ENCODE results near the gene TAF8. TPM values are rescaled to one million over a fixed set of nuclear protein-coding genes. Genes with fewer than 3 reads are reported as not detected.
A peak's percentile ranks its signal among the peaks of the same experiment; 100 is the strongest.

The TAF8 gene
- polyA plus RNA-seq, 3 donors: 13.1 to 24.7 (median 16.6) TPM

DNA sequence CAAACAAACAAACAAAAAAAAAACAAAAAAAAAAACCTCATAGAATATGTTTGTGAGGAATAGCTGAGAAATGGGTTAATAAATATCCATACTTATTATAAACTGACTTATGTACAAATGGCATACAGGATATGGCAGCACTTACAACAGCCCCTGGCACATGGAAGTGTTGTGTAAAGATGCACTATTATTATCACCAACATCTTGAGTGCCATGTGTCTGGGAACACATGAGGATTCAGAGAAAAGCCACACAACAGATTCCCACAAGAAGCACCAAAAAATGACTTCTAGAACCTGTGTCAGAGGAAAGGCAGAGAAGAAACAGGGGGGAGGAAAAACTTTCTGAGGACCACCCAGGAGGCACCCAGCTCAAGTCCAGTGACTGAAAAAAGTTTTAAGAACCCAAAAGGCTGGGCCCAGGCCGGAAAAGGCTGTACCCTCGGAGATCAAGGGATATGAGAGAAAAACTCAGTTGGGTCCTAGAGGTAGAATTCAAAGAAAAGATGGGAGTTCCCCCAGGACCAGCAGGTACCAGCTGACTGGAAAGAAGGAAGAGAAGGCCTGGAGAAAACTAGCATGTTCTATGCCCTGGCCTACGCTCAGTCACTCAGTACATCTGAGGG lies 9.4 kb upstream of the TAF8 start:
- H3K27me3 ChIP-seq (ENCODE audit: control insufficient read depth in 2 of 2, insufficient read depth in 2 of 2, low read length in 2 of 2): no peaks in the 10 kb centered on the region
- DNase-seq: no peak
- H3K9ac ChIP-seq (ENCODE audit: insufficient read depth, low read length, poor library complexity, severe bottlenecking): no peak overlapping the region
- Mint-ChIP-seq H3K4me3 (no peak overlapping the region), H3K27ac (no peak overlapping the region), H3K27me3 (ENCODE audit: low read depth in 3 of 3) (no peaks in the 10 kb centered on the region), H3K36me3 (peaks cover 0 to 3% of the 10 kb centered on the region in 2 donors), H3K9me3 (no peaks in the 10 kb centered on the region), H3K4me1 (peaks cover 53% of the 10 kb centered on the region)
- no peak overlapping the region for H3K4me2 ChIP-seq (replicated peaks; ENCODE audit: extremely low read depth, low read length, poor library complexity, severe bottlenecking)
- peaks cover 17% of the 10 kb centered on the region for H4K20me1 ChIP-seq (ENCODE audit: insufficient read depth, low read length)
- no peaks in the 10 kb centered on the region for H3K36me3 ChIP-seq (replicated peaks in 1 of 2; ENCODE audit: control insufficient read depth in 1 of 2, insufficient read depth in 2 of 2, low read length in 2 of 2)
- no peak overlapping the region for H3K27ac ChIP-seq (ENCODE audit: low read depth in 1 of 2, low read length in 2 of 2)
- intact Hi-C loops (cut with micrococcal nuclease): loop anchor here (5.0 kb wide), 3 partner anchors 104 to 259 kb away; partner anchors contain the start of gene PRICKLE4 (in 1 of the 2)
- H3K4me1 ChIP-seq (ENCODE audit: control insufficient read depth in 1 of 2, insufficient read depth in 2 of 2, low read length in 2 of 2): peaks cover 39 to 45% of the 10 kb centered on the region in 2 donors
- H3K79me2 ChIP-seq (ENCODE audit: insufficient read depth, low read length): no peaks in the 10 kb centered on the region
- TF ChIP-seq, protein P1, sequence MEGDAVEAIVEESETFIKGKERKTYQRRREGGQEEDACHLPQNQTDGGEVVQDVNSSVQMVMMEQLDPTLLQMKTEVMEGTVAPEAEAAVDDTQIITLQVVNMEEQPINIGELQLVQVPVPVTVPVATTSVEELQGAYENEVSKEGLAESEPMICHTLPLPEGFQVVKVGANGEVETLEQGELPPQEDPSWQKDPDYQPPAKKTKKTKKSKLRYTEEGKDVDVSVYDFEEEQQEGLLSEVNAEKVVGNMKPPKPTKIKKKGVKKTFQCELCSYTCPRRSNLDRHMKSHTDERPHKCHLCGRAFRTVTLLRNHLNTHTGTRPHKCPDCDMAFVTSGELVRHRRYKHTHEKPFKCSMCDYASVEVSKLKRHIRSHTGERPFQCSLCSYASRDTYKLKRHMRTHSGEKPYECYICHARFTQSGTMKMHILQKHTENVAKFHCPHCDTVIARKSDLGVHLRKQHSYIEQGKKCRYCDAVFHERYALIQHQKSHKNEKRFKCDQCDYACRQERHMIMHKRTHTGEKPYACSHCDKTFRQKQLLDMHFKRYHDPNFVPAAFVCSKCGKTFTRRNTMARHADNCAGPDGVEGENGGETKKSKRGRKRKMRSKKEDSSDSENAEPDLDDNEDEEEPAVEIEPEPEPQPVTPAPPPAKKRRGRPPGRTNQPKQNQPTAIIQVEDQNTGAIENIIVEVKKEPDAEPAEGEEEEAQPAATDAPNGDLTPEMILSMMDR (IDR thresholded peaks at IDR 0.05): no peak
- WGBS (ENCODE audit: insufficient coverage): 100% methylated on average over 2 of the region's 3 CpGs
- H3K4me3 ChIP-seq (replicated peaks in 1 of 3; ENCODE audit: low read depth in 2 of 3, low read length in 3 of 3): no peak overlapping the region
- no peak overlapping the region for H2AFZ ChIP-seq (ENCODE audit: insufficient read depth, low read depth, low read length, poor library complexity, severe bottlenecking)
- H3K9me3 ChIP-seq (replicated peaks in 1 of 2; ENCODE audit: control insufficient read depth in 1 of 2, insufficient read depth in 1 of 2, low read length in 2 of 2): no peaks in the 10 kb centered on the region

DNA sequence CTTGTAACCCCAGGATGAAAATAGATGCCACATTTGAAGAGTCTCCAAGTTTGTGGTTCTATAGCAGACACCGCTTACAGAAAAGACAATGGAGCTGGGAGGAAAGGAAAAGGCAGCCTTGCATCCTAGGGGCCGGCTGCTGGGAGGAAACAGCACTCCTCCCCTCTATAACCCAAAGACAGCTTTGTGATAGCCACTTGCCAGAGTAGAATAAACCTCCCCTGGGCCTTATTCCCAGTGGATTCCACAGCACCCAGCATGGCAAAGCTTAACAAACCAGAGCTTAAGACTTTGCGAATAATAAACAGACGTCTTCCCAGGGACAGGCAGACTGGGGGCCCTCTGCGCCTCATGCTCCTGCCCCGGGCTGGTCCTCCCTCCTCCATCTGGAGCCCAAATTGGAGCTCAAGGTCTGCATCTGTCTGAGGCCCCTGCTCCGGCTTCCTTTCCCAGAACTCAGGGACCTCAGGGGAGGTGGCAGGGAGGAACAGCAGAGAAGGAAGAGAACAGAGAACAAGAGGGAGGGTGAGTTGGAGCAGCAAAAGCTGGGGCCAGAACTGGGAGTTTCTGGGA lies 8.8 kb upstream of the TAF8 start:
- H3K36me3 ChIP-seq (replicated peaks in 1 of 2; ENCODE audit: control insufficient read depth in 1 of 2, insufficient read depth in 2 of 2, low read length in 2 of 2): no peaks in the 10 kb centered on the region
- Mint-ChIP-seq H3K27ac (peak overlapping the region in 2 of 7 donors; percentile 46 to 79), H3K4me3 (peak overlapping the region in 1 of 2 donors; percentile 76), H3K27me3 (ENCODE audit: low read depth in 3 of 3) (no peaks in the 10 kb centered on the region), H3K4me1 (peaks cover 59% of the 10 kb centered on the region), H3K9me3 (no peaks in the 10 kb centered on the region), H3K36me3 (peaks cover 0 to 3% of the 10 kb centered on the region in 2 donors)
- 95% methylated on average over 4 of the region's 7 CpGs for WGBS (ENCODE audit: insufficient coverage)
- peaks cover 45 to 51% of the 10 kb centered on the region in 2 donors for H3K4me1 ChIP-seq (ENCODE audit: control insufficient read depth in 1 of 2, insufficient read depth in 2 of 2, low read length in 2 of 2)
- no peak for DNase-seq
- peak overlapping the region; percentile 49 for H3K4me2 ChIP-seq (replicated peaks; ENCODE audit: extremely low read depth, low read length, poor library complexity, severe bottlenecking)
- peaks cover 17% of the 10 kb centered on the region for H4K20me1 ChIP-seq (ENCODE audit: insufficient read depth, low read length)
- no peaks in the 10 kb centered on the region for H3K9me3 ChIP-seq (replicated peaks in 1 of 2; ENCODE audit: control insufficient read depth in 1 of 2, insufficient read depth in 1 of 2, low read length in 2 of 2)
- no peak overlapping the region for H2AFZ ChIP-seq (ENCODE audit: insufficient read depth, low read depth, low read length, poor library complexity, severe bottlenecking)
- H3K27me3 ChIP-seq (ENCODE audit: control insufficient read depth in 2 of 2, insufficient read depth in 2 of 2, low read length in 2 of 2): no peaks in the 10 kb centered on the region
- H3K4me3 ChIP-seq (replicated peaks in 1 of 3; ENCODE audit: low read depth in 2 of 3, low read length in 3 of 3): peak overlapping the region in 1 of 3 experiments; percentile 25
- no peaks in the 10 kb centered on the region for H3K79me2 ChIP-seq (ENCODE audit: insufficient read depth, low read length)
- H3K27ac ChIP-seq (ENCODE audit: low read depth in 1 of 2, low read length in 2 of 2): no peak overlapping the region
- peak overlapping the region; percentile 8 for H3K9ac ChIP-seq (ENCODE audit: insufficient read depth, low read length, poor library complexity, severe bottlenecking)
- intact Hi-C loops (cut with micrococcal nuclease): loop anchor here (5.0 kb wide), 3 partner anchors 104 to 259 kb away; partner anchors contain the start of gene PRICKLE4 (in 1 of the 2)
- TF ChIP-seq, protein P1 (IDR thresholded peaks at IDR 0.05): no peak

Measured in CD14-positive monocyte (primary cell).